AG09319 (cell line): ENCODE data around the gene BCLAF1.

ENCODE experiments used
- DNase-seq: peaks from one replicate; pipeline ENCODE4 v3.0.0-alpha.2; 2010; ENCODE audit warnings: low read depth; ENCODE audit errors: extremely low read depth
- CTCF ChIP-seq: IDR thresholded peaks from 2 replicates; pipeline ENCODE4 v1.5.1; 2011; ENCODE audit warnings: low read depth, mild to moderate bottlenecking, inconsistent platforms, low read length, moderate library complexity

The BCLAF1 gene

GRCh38 chr6:136212608-136213007, 77.0 kb downstream of the BCLAF1 start:
- no peak for DNase-seq
- no peak for TF ChIP-seq CTCF

- no peak for TF ChIP-seq CTCF
- no peak for DNase-seq
Observed at GRCh38 chr6:136210398-136211165, 79.1 kb downstream of the BCLAF1 start.

GRCh38 chr6:136209496-136209895, 80.2 kb downstream of the BCLAF1 start:
- no peak for DNase-seq

GRCh38 chr6:136208783-136209182, 80.9 kb downstream of the BCLAF1 start:
- no peak for TF ChIP-seq CTCF
- DNase-seq: no peak

More at GRCh38 chr6:136209496-136209895, 80.2 kb downstream of the BCLAF1 start:
- no peak for TF ChIP-seq CTCF
